ENCODE measurements around the gene CHAF1B. TPM values are rescaled to one million over a fixed set of nuclear protein-coding genes. Genes with fewer than 3 reads are reported as not detected.

Gene CHAF1B
- total RNA-seq, 1 donor from 2014 or later, result 0.67 TPM

GRCh38 chr21:36461918-36462486, 76.8 kb downstream of the CHAF1B start:
- no peak for DNase-seq (ENCODE audit: low read depth)

GRCh38 chr21:36463204-36463603, 78.0 kb downstream of the CHAF1B start:
- no peak for DNase-seq (ENCODE audit: low read depth)

DNA sequence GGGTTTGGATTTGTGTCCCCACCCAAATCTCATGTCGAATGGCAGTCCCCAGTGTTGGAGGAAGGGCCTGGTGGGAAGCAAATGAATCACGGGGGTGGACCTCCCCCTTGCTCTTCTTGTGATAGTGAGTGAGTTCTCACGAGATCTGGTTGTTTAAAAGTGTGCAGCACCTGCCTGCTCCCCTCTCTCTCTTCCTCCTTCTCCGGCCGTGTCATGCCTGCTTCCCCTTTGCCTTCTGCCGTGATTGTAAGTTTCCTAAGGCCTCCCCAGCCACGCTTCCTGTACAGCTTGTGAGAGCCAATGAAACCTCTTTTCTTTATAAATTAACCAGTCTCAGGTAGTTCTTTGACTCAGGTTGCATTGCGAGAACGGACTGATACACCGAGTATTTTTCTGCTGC, 78.8 kb downstream of the CHAF1B start:
- DNase-seq (ENCODE audit: low read depth), result no peak

DNA sequence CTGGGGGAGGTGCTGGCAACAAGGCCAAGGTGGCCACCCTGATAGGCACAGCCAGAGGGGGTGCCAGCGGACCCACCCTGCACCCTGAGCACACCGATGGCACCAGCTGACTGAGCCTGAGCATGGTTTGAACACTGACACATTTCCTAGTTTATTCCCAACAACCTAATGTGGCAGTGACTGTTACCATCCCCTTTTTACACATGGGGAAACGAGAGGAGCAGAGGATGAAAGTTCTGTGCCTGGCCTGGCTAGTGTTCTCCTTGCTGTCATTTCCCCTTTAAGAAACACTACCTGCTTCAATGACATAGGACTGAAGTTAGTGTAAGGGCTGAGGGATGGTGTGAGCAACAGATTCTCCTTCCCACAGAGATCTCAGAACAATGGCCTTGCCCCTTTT, 79.4 kb downstream of the CHAF1B start:
- DNase-seq (ENCODE audit: low read depth), result no peak

GRCh38 chr21:36465478-36465877, 80.3 kb downstream of the CHAF1B start:
- no peak for DNase-seq (ENCODE audit: low read depth)

DNA sequence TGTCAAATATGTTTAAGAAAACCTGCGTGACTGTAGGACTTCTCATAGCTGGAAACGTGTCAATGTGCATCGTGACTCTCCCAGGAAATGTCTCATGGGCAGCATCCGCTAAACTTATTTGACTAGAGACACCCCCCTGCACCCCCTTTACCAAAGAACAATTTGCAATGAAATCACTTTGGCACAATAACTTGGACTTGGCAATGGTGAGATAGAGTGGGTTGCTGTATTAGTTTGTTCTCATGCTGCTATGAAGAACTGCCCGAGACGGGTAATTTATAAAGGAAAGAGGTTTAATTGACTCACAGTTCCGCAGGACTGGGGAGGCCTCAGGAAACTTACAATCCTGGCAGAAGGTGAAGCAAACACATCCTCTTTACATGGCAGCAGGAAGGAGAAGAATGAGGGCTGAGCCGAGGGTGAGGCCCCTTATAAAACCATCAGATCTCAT, 80.9 kb downstream of the CHAF1B start:
- DNase-seq (ENCODE audit: low read depth), result no peak

Other genes with a start within 250 kb of the CHAF1B start
- 3.3 and 4.5 TPM in 2 replicates for gene DOP1B, start 228.6 kb upstream of the CHAF1B start, total RNA-seq
- 31.5 and 37.0 TPM in 2 replicates for gene MORC3, start 65.2 kb upstream of the CHAF1B start, total RNA-seq
- gene CLDN14, start 94.7 kb downstream of the CHAF1B start, total RNA-seq, result 0.27 TPM in 1 of 2 replicates, not detected in the other

Data from myocyte (in vitro differentiated cells).